IPS-18a (cell line): ENCODE measurements around the gene RLN3.

Experiments
- H3K27ac ChIP-seq: one replicate; pipeline ENCODE4 v1.5.1; 2013; ENCODE audit warnings: low read length
- H3K27me3 ChIP-seq: one replicate; pipeline ENCODE4 v1.6.1; 2013; ENCODE audit warnings: mild to moderate bottlenecking, low read length; ENCODE audit not compliant: control insufficient read depth, insufficient read depth
- H3K36me3 ChIP-seq: one replicate; pipeline ENCODE4 v1.6.1; 2013; ENCODE audit warnings: low read depth, low read length; ENCODE audit not compliant: control insufficient read depth
- H3K4me1 ChIP-seq: one replicate; pipeline ENCODE4 v1.6.1; 2013; ENCODE audit warnings: low read depth, low read length; ENCODE audit not compliant: control insufficient read depth
- H3K4me3 ChIP-seq: one replicate; pipeline ENCODE4 v1.5.1; 2013; ENCODE audit warnings: low read length
- H3K9ac ChIP-seq: one replicate; pipeline ENCODE4 v1.6.1; 2013; ENCODE audit warnings: mild to moderate bottlenecking, low read length, moderate library complexity
- H3K9me3 ChIP-seq: one replicate; pipeline ENCODE4 v1.6.1; 2013; ENCODE audit warnings: low read depth, low read length; ENCODE audit not compliant: control insufficient read depth

Gene RLN3

DNA sequence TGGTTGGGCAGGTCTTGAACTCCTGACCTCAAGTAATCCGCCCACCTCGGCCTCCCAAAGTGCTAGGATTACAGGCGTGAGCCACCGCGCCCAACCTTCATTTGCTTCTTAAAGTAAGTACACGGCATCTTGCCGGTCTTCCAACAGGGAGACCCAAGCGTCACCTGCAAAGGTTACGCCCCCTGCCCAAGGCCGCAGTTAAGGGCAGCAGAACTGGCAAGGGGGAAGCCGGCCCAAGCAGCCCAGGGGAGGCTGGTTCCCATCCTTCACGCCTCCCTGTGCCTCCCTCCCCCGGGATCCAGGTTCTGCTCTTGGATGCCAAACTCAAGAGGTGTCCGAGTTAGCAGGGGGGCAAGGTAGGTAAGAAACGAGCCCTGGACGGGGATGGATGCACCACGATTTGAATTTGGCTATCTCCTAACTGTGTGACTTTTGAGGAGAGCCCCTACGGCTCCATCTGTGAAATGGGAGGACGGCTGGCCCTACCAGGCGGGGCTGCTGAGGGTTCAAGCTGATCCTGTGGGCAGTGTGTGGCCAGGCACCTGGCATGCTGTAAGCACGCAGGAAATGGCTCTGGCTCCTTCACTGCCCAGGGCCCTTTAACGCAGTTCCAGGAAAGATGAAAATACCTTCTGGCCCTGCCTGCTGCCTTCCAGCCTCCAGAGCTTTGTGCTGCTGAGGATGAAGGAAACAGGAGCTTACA, 30.9 kb upstream of the RLN3 start:
- Histone ChIP-seq H3K36me3 (no peaks in the 10 kb centered on the region), H3K9ac (no peak overlapping the region), H3K27ac (no peak overlapping the region), H3K9me3 (peaks cover 5% of the 10 kb centered on the region), H3K4me1 (no peaks in the 10 kb centered on the region), H3K27me3 (no peaks in the 10 kb centered on the region), H3K4me3 (no peak overlapping the region)

GRCh38 chr19:13997631-13997962, 30.4 kb upstream of the RLN3 start:
- no peaks in the 10 kb centered on the region for H3K36me3 ChIP-seq
- H3K9ac ChIP-seq = no peak overlapping the region
- no peak overlapping the region for H3K27ac ChIP-seq
- peaks cover 5% of the 10 kb centered on the region for H3K9me3 ChIP-seq
- H3K27me3 ChIP-seq = no peaks in the 10 kb centered on the region
- no peak overlapping the region for H3K4me3 ChIP-seq
- H3K4me1 ChIP-seq = no peaks in the 10 kb centered on the region

GRCh38 chr19:13998426-13998825, 29.5 kb upstream of the RLN3 start:
- H3K36me3 ChIP-seq = no peaks in the 10 kb centered on the region
- H3K4me3 ChIP-seq = no peak overlapping the region
- H3K4me1 ChIP-seq = no peaks in the 10 kb centered on the region
- H3K9me3 ChIP-seq = peaks cover 5% of the 10 kb centered on the region
- no peaks in the 10 kb centered on the region for H3K27me3 ChIP-seq
- H3K9ac ChIP-seq = no peak overlapping the region
- no peak overlapping the region for H3K27ac ChIP-seq

GRCh38 chr19:13999085-13999484, 28.9 kb upstream of the RLN3 start:
- H3K9ac ChIP-seq = no peak overlapping the region
- peaks cover 5% of the 10 kb centered on the region for H3K9me3 ChIP-seq
- no peak overlapping the region for H3K27ac ChIP-seq
- H3K4me1 ChIP-seq = no peaks in the 10 kb centered on the region
- no peaks in the 10 kb centered on the region for H3K36me3 ChIP-seq
- H3K27me3 ChIP-seq = no peaks in the 10 kb centered on the region
- no peak overlapping the region for H3K4me3 ChIP-seq

GRCh38 chr19:14000691-14001375, 27.1 kb upstream of the RLN3 start:
- no peak overlapping the region for H3K9ac ChIP-seq
- peaks cover 5% of the 10 kb centered on the region for H3K9me3 ChIP-seq
- H3K27ac ChIP-seq = no peak overlapping the region
- H3K36me3 ChIP-seq = no peaks in the 10 kb centered on the region
- no peak overlapping the region for H3K4me3 ChIP-seq
- H3K4me1 ChIP-seq = no peaks in the 10 kb centered on the region
- no peaks in the 10 kb centered on the region for H3K27me3 ChIP-seq

- no peak overlapping the region for H3K27ac ChIP-seq
- no peak overlapping the region for H3K9ac ChIP-seq
- no peaks in the 10 kb centered on the region for H3K27me3 ChIP-seq
- peaks cover 5% of the 10 kb centered on the region for H3K9me3 ChIP-seq
- H3K36me3 ChIP-seq = no peaks in the 10 kb centered on the region
- no peak overlapping the region for H3K4me3 ChIP-seq
- no peaks in the 10 kb centered on the region for H3K4me1 ChIP-seq
Observed at GRCh38 chr19:14002571-14003250, 25.2 kb upstream of the RLN3 start.

DNA sequence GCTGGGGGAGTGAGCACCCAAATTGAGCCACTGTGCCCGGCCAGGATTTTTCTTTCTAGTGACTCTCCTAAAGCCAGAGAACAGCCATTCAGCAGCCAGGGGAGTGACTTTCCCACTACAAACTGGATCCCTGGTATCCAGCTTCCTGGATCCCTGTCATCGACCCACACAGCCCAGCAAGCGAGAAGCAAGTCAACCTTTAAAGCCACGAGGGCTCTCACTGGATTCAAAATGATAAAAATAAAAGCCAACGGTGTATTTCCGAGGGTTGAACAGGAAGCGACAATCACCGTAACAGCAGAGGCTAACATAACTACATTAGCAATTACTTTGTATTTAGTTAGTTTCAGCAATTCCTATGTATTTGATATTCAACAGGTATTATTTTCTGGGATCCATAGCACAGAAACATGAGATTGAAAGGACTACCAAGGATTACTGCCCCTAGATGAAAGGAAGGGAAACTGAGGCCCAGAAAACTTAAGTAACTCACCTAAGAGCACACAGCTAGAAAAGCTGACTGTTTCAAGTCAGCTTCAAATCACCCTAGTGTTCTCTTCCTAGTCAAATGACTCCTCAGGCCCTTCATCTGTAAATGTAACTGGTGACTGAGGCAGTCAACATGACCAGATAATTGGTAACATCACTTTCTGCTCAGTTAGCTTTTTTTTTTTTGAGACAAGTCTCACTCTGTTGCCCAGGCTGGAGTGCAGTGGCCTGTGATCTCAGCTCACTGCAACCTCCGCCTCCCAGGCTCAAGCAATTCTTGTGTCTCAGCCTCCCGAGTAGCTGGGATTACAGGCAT, 24.5 kb upstream of the RLN3 start:
- no peak overlapping the region for H3K9ac ChIP-seq
- H3K36me3 ChIP-seq = no peaks in the 10 kb centered on the region
- peaks cover 5% of the 10 kb centered on the region for H3K9me3 ChIP-seq
- no peak overlapping the region for H3K4me3 ChIP-seq
- no peaks in the 10 kb centered on the region for H3K4me1 ChIP-seq
- H3K27ac ChIP-seq = no peak overlapping the region
- no peaks in the 10 kb centered on the region for H3K27me3 ChIP-seq

DNA sequence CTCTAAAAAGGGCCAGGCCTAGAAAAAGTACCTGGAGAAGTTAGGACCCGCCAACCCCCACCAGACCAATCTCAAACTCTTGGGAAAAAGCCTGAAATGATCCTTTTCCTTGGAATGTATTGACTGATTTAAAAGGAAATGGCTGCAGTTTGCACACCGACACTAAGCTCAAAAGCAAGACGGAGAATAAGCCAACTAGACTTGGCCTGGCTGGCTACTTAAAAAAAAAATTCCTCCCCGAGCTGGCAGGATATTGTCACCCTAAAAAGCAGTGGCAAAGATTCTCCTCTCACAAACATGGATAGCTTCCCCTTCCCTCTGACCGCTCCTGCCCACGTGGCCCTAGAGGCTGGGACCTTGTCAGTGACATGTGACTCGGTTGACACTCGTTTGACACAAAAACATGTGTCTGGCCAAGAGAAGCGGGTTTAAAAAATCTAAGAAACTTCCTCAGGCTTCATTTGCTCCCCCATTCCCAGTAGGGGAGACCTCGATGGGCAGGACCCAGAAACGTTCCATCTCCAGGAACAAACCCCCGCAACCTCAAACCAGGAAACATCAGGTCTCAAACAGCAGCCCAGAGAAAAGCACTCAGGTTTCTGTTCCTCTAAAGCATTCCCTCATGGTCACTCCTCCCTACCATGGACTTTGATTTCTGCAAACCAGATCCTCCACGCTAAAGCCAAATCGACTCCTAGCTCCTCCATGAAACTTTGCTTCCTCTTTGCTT, 23.2 kb upstream of the RLN3 start:
- no peaks in the 10 kb centered on the region for H3K36me3 ChIP-seq
- H3K4me3 ChIP-seq = peak overlapping the region; percentile 66
- no peak overlapping the region for H3K9ac ChIP-seq
- H3K27me3 ChIP-seq = no peaks in the 10 kb centered on the region
- H3K9me3 ChIP-seq = no peaks in the 10 kb centered on the region
- H3K27ac ChIP-seq = no peak overlapping the region
- H3K4me1 ChIP-seq = no peaks in the 10 kb centered on the region

DNA sequence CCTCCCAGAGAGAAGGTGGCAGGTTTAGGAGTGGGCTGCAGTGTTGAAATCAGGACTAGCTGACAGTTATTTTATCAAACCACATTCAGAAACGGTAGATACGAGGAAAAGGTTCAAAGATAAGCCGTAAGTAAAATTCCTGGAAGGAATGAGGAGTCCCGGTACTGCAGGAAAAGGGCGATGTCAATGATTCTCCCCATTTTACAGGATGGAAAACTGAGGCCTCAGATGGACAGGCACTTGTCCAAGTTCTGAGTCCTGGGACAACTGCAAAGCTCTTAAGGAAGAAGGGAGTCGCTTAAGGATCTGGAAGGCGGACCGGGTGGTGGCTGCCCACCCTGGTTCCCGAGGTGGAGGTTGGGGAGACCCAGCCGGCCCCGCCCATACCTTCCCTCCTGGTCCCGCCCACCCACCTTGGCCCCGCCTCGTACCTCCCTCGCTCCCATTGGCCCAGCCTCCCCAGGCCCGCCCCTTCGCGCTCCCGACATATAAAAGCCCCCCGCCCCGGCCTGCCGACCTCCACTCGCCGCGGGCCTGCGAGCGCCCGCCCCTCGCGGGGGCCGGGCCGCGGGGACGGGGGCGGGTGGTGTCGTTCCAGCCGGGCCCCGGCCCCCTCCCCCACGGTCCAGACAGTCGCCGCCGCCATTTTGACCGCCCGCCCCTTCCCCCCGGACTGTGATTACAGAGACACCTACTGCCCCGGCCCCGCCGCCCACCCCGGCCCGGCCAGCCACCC, 22.4 kb upstream of the RLN3 start:
- Histone ChIP-seq H3K27ac (peak overlapping the region; percentile 83), H3K27me3 (no peaks in the 10 kb centered on the region), H3K4me1 (no peaks in the 10 kb centered on the region), H3K9ac (peak overlapping the region; percentile 90), H3K36me3 (no peaks in the 10 kb centered on the region), H3K9me3 (no peaks in the 10 kb centered on the region), H3K4me3 (peak overlapping the region; percentile 66)

- H3K4me3 ChIP-seq = peak within 1 kb of the TSS; percentile 66
- H3K9me3 ChIP-seq = no peaks in the 10 kb centered on the region
- no peaks in the 10 kb centered on the region for H3K36me3 ChIP-seq
- peak within 1 kb of the TSS; percentile 95 for H3K27ac ChIP-seq
- H3K27me3 ChIP-seq = no peaks in the 10 kb centered on the region
- no peaks in the 10 kb centered on the region for H3K4me1 ChIP-seq
- peak within 1 kb of the TSS; percentile 90 for H3K9ac ChIP-seq
Observed at GRCh38 chr19:14006085-14006765, 21.7 kb upstream of the RLN3 start, which contains the start of gene RFX1. TSS of gene RFX1 (minus strand) at chr19:14006320. CDS start at chr19:13993843, 12,477 bp downstream.
